ENCODE results near the gene CATSPERD. TPM values are rescaled to one million over a fixed set of nuclear protein-coding genes. Genes with fewer than 3 reads are reported as not detected.

CATSPERD gene
- total and polyA plus RNA-seq, 9 of the 15 experiments (the other 6 are each of a cell fraction or from before 2014, with no cell fraction given) = not detected

DNA sequence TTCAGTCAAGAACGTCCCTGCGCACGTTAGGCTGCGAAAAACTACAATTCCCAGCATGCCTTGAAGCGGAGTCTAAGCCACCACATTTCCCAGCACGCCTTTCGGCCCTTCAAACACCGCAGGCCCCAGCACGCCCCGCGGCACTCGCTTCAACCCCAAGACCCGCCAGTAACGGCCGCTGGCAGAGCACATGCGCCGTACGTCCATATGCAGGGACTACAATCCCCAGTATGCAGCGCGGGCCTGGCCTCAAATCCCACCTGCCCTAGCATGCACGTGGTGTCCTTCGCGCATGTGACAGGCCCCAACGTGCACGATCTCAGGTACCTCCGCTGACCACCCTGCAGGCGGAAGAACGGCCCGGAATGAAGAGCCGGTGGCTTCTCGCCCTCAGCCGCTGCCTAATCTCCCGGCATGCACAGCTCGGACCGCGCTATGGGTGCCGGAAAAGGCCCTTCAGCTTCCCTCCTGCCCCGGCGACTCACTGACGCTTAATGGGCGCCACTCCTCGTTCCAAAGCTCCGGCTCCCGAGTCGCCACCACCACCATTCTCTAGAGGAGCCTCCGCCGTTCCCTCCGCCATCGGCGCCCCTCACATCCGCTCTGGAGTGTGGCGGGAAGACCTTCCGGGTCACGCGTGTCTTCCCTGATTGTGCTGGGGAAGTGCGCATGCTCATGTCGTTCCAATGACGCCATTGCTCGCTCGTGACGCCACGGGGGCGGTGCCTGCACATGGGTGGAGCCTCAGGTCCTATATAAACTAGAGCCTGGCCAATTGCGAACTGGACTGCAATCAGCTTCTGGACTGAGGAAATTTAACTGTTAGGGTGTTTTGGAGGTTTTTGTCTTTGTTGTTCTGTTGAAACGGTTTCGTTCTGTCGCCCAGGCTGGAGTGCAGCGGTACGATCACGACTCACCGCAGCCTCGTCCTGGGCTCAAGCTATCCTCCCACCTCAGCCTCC lies 70.4 kb downstream of the CATSPERD start, which contains the start of gene DUS3L (continued):
- TF ChIP-seq, protein P1, sequence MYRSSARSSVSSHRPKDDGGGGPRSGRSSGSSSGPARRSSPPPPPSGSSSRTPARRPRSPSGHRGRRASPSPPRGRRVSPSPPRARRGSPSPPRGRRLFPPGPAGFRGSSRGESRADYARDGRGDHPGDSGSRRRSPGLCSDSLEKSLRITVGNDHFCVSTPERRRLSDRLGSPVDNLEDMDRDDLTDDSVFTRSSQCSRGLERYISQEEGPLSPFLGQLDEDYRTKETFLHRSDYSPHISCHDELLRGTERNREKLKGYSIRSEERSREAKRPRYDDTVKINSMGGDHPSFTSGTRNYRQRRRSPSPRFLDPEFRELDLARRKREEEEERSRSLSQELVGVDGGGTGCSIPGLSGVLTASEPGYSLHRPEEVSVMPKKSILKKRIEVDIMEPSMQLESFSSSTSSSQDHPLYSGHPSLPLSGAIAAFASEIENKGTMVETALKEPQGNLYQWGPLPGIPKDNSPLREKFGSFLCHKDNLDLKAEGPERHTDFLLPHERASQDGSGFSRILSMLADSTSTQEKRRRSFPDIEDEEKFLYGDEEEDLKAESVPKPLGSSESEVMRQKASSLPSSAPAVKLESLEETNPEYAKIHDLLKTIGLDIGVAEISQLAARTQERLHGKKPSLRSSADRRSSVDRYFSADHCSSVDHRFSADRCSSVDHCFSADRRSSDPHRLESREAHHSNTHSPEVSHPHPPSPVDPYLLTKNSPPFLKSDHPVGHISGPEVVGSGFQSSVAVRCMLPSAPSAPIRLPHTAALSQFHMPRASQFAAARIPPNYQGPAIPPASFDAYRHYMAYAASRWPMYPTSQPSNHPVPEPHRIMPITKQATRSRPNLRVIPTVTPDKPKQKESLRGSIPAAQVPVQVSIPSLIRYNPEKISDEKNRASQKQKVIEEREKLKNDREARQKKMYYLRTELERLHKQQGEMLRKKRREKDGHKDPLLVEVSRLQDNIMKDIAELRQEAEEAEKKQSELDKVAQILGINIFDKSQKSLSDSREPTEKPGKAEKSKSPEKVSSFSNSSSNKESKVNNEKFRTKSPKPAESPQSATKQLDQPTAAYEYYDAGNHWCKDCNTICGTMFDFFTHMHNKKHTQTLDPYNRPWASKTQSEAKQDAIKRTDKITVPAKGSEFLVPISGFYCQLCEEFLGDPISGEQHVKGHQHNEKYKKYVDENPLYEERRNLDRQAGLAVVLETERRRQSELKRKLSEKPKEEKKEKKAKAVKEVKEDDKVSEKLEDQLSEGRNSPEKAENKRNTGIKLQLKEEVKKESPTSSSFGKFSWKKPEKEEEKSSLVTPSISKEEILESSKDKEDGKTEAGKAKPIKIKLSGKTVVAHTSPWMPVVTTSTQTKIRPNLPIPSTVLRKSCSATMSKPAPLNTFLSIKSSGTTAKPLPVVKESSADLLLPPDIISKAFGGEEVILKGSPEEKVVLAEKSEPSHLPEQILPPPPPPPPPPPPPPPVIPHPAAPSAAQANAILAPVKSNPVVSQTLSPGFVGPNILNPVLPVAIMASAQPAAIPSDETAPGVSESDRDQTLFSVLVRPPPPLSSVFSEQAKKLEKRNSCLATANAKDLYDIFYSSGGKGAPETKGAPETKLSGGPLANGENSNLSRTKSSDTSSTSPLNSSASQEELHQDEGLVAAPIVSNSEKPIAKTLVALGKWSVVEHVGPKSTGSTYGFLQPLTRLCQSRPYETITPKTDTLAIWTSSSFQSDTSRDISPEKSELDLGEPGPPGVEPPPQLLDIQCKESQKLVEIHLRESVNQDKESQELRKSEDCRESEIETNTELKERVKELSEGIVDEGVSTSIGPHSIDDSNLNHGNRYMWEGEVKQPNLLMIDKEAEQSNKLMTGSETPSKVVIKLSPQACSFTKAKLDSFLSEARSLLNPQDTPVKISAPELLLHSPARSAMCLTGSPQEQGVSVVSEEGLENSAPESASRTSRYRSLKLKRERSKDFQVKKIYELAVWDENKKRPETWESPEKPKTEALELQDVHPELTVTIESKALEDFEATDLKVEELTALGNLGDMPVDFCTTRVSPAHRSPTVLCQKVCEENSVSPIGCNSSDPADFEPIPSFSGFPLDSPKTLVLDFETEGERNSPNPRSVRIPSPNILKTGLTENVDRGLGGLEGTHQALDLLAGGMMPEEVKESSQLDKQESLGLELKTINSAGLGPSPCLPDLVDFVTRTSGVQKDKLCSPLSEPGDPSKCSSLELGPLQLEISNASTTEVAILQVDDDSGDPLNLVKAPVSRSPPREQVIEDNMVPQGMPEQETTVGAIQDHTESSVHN (IDR thresholded peaks at IDR 0.05; ENCODE audit: borderline replicate concordance in 1 of 2, low read depth in 1 of 2) = no peak
- TF ChIP-seq ILF3 (IDR thresholded peaks at IDR 0.05; ENCODE audit: borderline replicate concordance) = no peak
- no peak for TF ChIP-seq SAFB (IDR thresholded peaks at IDR 0.05; ENCODE audit: borderline replicate concordance, low read depth, low read length)
- no peak; the same call in 1 of the 2 replicates for TF ChIP-seq ZC3H4 (CRISPR knock-in tag; IDR thresholded peaks at IDR 0.05; ENCODE audit: borderline replicate concordance)
- TF ChIP-seq KDM5B (IDR thresholded peaks at IDR 0.05; ENCODE audit: insufficient replicate concordance, low read depth, low read length) = peak; percentile 99
- TF ChIP-seq, protein P2, sequence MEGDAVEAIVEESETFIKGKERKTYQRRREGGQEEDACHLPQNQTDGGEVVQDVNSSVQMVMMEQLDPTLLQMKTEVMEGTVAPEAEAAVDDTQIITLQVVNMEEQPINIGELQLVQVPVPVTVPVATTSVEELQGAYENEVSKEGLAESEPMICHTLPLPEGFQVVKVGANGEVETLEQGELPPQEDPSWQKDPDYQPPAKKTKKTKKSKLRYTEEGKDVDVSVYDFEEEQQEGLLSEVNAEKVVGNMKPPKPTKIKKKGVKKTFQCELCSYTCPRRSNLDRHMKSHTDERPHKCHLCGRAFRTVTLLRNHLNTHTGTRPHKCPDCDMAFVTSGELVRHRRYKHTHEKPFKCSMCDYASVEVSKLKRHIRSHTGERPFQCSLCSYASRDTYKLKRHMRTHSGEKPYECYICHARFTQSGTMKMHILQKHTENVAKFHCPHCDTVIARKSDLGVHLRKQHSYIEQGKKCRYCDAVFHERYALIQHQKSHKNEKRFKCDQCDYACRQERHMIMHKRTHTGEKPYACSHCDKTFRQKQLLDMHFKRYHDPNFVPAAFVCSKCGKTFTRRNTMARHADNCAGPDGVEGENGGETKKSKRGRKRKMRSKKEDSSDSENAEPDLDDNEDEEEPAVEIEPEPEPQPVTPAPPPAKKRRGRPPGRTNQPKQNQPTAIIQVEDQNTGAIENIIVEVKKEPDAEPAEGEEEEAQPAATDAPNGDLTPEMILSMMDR (IDR thresholded peaks at IDR 0.05 in 2 of 3, conservative IDR thresholded peaks at IDR 0.05 in 1 of 3; ENCODE audit: insufficient read depth in 2 of 3, low read depth in 1 of 3, low read length in 3 of 3) = no peak
- no peak for TF ChIP-seq PTTG1 (tag; IDR thresholded peaks at IDR 0.05; ENCODE audit: low read depth)
- no peak for TF ChIP-seq HMG20B (CRISPR knock-in tag; IDR thresholded peaks at IDR 0.05)
- TF ChIP-seq, protein P3, sequence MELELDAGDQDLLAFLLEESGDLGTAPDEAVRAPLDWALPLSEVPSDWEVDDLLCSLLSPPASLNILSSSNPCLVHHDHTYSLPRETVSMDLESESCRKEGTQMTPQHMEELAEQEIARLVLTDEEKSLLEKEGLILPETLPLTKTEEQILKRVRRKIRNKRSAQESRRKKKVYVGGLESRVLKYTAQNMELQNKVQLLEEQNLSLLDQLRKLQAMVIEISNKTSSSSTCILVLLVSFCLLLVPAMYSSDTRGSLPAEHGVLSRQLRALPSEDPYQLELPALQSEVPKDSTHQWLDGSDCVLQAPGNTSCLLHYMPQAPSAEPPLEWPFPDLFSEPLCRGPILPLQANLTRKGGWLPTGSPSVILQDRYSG (tag; conservative IDR thresholded peaks at IDR 0.05; ENCODE audit: low read depth) = 0 out of 2 replicates have a peak, but pooled peaks have one; percentile 53
- peak; percentile 86 for TF ChIP-seq POLR2AphosphoS5 (IDR thresholded peaks at IDR 0.05; ENCODE audit: control insufficient read depth, insufficient read depth, low read depth, low read length)
- TF ChIP-seq GATAD2B (IDR thresholded peaks at IDR 0.05; ENCODE audit: borderline replicate concordance) = no peak
- TF ChIP-seq HNRNPLL (IDR thresholded peaks at IDR 0.05; ENCODE audit: low read depth, low read length, poor library complexity, severe bottlenecking) = peak; percentile 74

All from K562 (cell line).